AML-193 (cell line): ENCODE data around the gene BAIAP3.
A peak's percentile ranks its signal among the peaks of the same experiment; 100 is the strongest.

ENCODE experiments used
- DNase-seq, 2 experiments: peaks; one replicate each; lab custom pipeline; 2025; lab: John Stamatoyannopoulos, UW

BAIAP3 gene

DNA sequence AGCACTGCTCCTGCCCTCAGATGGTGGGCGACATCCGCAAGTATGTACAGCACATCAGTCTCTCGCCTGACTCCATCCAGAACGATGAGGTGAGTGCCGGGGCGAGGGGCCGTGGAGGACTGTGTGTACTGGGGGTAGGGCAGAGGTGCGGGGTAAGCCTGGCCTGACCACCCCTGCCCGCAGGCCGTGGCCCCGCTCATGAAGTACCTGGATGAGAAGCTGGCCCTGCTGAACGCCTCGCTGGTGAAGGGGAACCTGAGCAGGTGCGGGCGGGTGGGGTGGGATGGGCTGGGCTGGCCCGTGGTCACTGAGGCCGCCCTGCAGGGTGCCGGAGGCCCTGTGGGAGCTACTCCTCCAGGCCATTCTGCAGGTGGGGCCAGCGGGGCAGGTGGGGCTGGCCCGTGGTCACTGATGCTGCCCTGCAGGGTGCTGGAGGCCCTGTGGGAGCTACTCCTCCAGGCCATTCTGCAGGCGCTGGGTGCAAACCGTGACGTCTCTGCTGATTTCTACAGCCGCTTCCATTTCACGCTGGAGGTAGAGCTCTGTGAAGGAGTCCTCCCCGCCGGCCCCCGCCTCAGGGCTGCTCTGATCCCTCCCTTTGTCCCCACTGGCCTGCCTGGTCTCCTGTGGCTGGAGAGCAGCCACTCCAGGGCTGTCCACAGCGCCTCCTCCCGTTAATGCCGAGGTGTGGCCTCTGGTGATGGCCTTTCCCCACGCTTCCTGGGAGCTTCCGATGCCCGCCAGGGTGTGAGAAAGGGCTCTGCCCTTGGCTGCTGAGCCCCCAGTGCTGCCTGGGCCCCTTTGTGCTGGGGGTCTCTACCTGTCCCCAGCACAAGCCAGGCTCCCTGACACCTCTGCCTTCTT is 13.2 kb downstream of the BAIAP3 start:
- DNase-seq = no peak

DNA sequence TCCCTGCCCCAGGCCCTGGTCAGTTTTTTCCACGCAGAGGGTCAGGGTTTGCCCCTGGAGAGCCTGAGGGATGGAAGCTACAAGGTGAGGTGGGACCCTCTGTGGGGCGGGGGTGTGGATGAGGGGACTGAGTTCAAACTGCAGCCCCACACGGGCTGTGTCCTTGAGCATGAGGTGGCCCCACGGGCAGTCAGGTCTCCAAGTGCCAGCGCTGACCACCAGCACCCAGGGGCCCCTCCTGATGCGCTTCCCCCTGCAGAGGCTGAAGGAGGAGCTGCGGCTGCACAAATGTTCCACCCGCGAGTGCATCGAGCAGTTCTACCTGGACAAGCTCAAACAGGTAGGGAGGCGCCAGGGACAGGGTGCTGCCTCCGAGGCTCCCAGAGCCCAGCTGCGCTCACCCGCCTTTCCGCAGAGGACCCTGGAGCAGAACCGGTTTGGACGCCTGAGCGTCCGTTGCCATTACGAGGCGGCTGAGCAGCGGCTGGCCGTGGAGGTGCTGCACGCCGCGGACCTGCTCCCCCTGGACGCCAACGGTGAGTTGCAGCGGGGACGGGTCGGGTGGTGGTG is 13.9 kb downstream of the BAIAP3 start:
- DNase-seq = no peak

DNA sequence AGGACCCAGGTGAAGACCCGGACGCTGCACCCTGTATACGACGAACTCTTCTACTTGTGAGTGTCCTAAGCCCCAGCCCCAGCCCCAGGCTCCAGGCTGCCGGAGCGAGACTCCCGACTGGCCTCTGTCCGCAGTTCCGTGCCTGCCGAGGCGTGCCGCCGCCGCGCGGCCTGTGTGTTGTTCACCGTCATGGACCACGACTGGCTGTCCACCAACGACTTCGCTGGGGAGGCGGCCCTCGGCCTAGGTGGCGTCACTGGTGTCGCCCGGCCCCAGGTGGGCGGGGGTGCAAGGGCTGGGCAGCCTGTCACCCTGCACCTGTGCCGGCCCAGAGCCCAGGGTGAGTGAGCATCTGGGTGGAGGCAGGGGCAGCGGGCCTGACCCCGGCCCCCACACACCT is 14.5 kb downstream of the BAIAP3 start:
- DNase-seq = no peak

DNA sequence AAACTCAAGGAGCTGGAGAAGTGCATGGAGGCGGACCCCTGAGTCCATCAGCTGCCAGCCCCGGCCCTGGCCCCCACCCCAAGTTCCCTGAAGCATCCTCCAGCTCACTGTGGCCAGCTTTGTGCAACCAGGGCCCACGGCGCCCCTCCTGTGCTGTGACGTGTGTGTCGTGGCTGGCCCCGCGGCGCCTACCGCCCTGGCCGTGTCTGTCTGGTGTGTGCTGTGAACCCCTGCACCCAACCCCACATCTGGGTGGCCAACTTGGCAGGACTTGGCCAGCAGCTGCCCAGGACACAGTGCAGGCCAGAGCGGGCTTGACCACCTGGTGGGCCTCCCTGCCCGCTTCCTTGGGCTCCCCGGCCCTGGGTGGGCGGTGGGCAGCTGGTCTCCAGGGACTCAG is 15.0 kb downstream of the BAIAP3 start:
- no peak for DNase-seq

DNA sequence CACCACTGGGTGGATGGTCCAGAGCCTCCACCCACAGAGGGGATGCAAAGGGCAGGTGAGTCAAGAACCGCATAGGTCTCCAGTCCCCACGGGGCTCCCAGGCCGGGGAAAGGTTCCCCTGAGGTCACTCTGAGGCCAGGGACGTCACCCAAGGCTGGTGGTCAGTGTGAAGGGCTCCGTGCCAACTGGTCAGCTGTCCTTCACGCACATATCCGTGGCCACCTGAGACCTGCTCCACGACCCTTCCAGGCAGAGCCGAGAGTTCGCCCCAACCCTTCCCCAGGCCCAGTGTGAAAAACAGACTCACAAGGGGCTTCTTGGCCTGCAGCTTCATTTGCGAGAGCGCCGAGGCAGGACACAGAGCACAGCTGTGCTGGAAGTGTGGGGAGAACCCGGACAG is 15.5 kb downstream of the BAIAP3 start:
- DNase-seq = no peak

DNA sequence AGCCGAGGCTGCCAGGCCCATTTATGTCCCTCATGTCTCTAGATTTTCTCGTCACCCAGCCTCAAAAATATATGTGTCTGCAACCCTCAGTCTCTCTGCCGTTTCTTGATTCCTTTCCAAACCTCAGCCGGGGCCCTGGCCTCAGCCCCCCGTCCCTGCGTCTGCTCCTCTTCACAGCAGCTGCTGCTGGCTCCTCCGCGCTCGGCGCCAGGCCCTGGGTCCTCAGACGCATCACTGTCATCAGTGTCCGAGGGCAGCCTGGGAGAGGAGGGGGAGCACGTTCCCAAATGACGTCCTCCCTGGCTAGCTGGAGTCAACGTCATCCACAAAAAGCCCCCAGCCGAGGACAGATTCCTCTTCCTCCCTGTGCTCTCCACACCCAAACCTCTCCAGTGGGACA is 15.9 kb downstream of the BAIAP3 start:
- no peak for DNase-seq

DNA sequence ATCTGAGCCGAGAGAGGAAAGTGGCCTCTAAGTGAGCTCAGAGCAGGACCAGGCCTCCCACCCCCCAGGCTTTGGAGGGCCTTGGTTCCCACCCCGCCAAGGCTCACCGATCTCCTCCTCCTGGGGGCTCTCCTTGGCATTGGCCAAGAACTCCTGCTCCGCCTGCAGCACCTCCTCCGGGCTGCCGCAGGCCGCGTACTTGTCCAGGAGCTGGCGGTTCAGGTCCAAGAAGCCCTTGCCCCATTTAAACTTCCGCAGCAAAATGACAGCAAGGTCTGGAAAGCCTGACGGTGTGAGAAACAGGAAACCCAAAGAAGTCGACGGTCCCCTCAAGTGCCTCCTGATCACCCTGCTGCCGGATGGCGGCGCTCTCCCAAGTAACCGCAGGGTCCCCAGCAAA is 16.5 kb downstream of the BAIAP3 start:
- no peak for DNase-seq

DNA sequence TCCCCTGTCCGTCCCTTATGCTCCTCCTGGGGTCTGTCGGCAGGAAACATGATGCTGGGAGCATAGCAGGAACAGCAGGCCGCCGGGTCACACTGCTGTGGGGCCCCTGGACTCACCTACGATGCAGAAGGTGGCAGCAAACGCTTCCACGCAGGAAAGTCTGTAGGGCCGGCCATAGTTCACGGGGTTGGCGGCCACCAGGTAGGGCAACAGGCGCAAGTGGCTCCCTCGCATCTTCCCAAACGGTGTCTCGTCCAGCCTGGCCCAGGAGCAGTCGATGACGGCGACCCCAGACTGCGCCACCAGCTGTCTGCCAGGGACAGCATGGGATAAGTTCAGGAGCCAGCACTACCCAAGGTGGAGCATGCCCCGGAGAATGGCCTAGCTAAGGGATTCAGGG is 17.2 kb downstream of the BAIAP3 start:
- DNase-seq = no peak

DNA sequence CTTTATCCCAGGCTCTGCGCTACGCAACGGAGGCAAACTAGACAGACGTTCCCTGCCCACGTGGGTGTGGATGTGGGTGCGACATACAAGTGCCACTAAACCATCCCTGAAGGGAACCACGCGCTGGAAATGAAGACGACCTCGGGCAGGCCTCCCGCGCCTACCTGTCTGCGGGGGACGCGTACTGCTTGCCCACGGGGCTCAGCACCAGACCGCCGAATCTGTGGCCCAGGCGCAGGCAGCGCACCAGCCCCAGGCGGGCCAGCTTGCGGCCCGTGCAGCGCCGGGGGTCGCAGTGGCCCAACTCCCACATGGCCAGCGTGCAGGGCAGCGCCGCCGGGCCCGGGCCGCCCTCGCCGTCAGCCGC is 17.8 kb downstream of the BAIAP3 start:
- no peak for DNase-seq

DNA sequence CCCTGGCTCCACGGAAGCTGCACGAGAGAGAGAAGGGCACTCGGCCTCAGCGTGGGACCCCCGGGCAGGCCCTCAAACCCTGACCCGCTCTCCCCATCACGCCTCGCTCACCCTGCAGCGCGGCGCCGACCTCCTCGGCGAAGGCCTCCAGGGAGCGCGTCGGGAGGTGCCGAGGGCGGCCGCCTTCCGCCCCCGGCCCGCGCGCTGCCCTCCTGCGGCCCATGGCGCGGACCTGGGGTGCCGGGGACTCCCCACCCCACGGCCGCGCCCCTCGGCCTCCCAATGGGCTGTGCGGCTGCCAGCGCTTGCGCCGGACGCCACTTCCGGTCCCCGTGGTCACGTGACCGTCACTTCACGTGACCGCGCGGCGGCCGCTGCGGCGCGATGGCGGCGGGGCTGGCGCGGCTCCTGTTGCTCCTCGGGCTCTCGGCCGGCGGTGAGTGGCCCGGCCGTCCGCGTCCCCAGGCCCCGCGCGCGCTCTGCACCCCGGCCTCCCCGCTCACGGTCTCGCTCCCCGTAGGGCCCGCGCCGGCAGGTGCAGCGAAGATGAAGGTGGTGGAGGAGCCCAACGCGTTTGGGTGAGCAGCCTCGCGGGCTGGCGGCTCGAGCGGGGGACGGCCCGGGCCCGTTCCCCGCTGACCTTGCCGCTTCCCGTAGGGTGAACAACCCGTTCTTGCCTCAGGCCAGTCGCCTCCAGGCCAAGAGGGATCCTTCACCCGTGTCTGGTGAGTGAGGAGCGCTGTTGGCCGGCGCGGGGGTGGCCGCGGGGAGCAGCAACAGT is 18.3 kb downstream of the BAIAP3 start, which contains the start of the genes GNPTG and TSR3:
TSS of gene GNPTG (plus strand) at position 350 of the 781 bp plus-strand sequence. CDS start at position 385, 35 bp downstream.
TSS of gene TSR3 (minus strand) at position 297 of the 781 bp plus-strand sequence. CDS start at position 223, 74 bp downstream.
- peak; percentile 72 to 75 for DNase-seq

DNA sequence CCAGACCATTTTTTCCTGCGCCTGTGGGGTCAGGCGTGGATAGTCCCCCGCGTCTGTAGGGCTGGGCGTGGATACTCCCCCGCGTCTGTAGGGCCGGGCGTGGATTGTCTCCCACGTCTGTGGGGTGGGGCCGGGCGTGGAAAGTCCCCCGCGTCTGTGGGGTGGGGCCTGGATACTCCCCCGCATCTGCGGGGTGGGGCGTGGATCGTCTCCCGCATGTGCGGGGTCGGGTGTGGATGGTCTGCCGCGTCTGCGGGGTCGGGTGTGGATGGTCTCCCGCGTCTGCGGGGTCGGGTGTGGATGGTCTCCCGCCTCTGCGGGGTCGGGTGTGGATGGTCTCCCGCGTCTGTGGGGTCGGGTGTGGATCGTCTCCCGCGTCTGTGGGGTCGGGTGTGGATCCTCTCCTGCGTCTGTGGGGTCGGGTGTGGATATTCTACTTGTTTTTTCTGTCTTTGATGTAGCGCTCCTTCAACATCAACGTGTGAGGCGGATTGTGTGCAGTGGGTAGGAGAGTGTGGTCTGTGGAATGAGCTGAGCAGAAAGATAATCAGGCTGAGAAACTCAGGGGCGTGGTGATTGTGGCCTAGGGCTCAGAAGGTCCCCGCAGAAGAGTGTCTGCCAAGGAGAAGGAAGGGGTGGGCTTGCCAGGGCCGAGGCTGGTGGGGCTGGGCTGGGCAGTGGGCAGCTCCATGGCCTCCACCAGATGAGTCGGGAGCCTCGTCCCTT is 21.5 kb downstream of the BAIAP3 start:
- DNase-seq = no peak

DNA sequence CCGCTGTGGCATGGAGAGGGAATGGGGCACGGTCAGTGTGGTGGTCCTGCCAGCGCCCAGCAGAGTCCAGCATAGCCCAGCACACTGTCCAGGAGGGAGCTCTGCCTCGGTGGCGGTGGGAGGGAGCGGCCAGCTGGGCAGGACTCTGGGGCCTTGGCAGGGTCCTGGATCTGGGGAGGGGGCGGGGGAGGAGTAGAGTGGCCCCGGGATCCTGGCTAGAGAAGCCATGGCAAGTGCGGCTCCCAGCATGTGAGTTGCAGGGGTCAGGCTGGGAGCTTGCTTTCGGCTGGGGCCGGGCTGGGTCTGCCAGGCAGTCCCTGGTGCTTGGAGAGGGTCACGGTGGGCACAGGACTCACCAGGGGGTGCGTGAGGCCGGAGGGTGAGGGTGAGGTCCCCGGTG is 22.1 kb downstream of the BAIAP3 start:
- no peak for DNase-seq

DNA sequence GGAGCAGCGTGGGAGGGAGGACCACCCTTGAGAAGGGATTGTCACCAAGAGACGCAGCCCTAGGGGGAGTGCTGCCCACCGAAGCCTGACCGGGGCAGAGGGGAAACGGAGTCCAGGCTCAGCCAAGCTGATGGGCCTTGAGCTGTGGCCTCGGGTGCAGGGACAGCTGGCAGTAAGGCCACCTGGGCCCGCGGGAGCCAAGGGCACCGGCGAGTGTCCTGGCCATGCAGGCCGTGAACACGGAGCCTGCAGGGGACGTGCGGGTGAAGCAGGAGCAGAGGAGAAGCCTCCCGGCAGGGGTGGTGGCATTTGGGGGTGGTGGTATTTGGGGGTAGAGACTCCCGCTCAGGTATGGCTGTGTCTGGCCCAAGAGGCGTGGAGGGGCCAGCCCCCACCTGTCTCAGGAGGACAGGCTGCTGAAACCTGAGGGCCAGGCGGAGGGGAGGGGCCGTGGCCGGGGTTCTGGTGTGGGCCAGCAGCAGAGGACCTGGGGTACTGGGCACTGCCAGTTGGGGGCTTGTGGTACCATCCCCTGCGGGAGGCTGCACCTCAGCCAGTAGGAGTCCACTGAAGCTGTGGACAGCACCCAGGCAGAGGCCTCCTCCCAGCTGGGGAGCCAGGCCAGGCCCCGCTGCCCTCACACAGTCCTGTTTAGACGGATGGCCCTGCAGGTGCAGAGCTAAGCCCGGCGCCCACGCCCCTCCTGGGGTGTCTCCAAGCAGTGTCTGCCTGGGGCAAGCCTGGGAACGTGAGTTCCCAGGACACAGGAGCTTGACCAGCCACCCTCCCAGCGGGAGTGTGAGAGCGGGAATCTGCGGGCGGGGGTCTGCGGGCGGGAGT is 22.8 kb downstream of the BAIAP3 start:
- DNase-seq = no peak

DNA sequence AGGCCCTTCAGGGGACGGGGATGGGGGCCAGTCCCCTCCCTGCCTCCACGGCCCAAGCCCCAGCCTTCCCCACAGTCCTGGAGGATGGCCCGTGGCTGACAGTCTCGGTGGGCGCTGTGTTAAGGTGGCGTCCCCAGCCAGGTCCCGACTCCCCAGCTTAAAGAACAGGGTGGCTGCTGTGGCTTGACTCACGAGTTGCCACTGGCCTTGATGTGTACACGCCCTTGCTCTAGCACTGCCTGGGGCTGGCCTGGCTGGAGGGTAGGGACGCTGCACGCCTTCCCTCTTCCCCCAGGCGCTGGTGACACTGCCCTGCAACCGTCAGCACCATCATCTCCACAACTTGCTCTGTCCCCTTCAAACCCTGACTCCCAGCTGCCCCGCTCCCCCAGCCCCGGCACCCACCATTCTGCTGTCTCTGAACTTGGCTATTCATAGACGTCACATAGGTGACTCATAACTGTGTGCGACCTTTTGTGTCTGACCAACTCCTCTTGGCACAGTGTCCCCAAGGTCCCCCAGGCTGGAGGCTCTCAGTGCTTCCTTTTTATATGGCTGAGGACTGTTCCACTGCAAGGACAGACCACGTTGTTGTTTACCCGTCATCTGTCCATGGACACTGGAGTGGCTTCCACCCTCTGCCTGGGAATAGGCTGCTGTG is 24.6 kb downstream of the BAIAP3 start:
- no peak for DNase-seq

DNA sequence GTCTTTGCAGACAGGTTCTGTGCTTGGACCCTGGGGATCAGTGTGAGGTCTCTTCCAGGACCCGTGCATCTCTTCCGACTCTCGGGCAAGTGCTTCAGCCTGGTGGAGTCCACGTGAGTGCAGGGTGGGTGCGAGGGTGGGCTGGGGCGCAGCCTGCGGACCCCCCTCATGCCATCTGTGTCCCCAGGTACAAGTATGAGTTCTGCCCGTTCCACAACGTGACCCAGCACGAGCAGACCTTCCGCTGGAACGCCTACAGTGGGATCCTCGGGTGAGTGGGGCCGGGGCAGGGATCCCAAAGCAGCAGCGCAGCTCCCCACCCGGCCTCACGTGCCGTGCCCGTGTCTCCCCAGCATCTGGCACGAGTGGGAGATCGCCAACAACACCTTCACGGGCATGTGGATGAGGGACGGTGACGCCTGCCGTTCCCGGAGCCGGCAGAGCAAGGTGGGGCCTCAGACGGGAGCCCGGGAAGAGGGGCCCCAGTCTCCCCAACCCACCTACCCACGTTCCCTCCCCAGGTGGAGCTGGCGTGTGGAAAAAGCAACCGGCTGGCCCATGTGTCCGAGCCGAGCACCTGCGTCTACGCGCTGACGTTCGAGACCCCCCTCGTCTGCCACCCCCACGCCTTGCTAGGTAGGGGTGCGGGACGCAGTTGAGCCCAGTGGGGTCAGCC is 28.4 kb downstream of the BAIAP3 start:
- no peak for DNase-seq

DNA sequence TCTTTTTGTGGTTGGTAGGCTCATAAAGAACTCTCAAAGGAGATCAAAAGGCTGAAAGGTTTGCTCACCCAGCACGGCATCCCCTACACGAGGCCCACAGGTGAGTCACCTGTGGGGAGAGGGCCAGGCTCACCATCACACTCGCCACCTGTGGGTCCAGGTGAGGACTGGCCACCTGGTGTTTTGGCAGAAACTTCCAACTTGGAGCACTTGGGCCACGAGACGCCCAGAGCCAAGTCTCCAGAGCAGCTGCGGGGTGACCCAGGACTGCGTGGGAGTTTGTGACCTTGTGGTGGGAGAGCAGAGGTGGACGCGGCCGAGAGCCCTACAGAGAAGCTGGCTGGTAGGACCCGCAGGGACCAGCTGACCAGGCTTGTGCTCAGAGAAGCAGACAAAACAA is 29.4 kb downstream of the BAIAP3 start:
- no peak for DNase-seq

DNA sequence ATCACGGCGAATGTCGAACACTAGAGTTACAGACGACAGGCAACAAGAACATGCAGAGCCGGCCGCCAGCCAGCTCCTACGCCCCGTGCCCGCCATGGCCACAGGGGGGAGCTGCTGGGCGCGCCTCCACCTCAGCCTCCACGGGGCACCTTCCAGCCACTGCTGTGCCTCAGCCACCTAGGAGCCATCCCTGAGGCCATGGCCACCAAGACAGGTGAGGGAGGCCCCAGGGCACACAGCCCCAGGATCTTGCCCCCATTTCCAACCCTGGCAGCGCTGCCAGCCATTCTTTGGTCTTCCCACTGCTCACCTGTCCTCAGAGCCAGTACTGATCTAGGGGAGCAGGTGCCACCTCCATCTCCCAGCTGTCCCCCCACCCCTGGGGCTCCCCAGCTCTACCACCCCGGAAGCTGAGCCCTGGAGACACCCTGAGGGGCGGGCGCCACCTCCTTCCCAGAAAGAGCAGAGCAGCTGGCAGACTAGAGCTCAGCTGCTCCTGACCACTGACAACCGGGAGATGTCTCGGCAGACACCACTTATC is 30.1 kb downstream of the BAIAP3 start:
- peak; percentile 28 to 48 for DNase-seq

DNA sequence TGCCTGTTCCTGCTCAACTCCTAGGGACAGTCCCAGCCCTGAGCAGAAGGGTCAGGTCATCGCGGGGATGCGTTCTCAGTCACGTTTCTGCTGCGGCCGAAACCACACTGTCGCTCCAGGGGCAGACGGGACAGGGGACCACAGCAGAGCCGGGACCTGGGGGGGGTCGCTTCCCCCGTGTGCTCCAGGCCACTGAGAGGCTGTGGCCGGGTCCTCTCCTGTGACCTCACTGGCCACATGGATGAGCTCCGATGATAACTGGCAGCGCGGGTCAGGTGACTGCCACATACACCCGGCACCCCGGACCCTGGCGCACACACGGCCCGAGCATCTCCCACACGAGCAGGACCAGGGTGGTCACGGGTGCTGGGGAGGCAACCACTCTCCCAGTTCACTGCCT is 31.1 kb downstream of the BAIAP3 start:
- no peak for DNase-seq

DNA sequence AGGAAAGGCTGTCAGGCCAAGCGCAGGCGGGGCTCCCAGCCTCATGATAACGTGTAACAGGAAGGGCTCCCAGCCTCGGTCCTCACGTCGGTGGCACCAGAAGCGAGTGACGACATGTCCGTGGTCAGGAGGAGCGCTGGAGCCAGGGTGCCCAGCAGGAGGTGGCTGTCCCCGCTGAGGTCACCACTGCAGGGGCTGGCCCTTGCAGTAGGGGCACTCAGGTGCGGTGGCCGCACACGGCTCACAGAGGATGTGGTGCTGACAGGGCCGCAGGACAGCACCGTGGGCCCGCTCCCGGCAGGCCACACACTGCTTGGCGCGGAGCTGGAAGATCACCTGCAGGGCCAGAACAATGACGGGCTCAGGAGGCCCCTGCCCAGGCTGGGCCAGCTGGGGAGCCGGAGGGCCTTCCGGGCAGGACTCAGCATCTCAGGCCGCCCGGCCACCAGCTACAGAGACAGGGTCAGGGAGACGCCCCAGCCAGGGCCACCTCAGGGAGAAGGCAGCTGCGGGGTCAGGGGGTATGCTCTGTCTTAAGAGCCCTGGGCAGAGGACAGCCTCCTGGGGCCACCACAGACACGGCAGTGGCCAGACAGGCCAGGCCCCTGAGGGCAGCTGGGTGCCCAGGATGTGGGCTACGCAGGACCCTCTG is 32.7 kb downstream of the BAIAP3 start:
- DNase-seq = no peak
